Measurements from ENCODE around the gene SEMA6C.
A peak's percentile ranks its signal among the peaks of the same experiment; 100 is the strongest.

The SEMA6C gene

GRCh38 chr1:151145304-151146071 is 943 bp downstream of the SEMA6C start:
- peaks cover 16% of the 10 kb centered on the region for H3K4me1 Mint-ChIP-seq
- ATAC-seq (peak; percentile 9), DNase-seq (peak; percentile 43)
- no peaks in the 10 kb centered on the region for H3K9me3 Mint-ChIP-seq
- H3K4me3 Mint-ChIP-seq: peak overlapping the region; percentile 85
- H3K27me3 Mint-ChIP-seq: peaks cover 3% of the 10 kb centered on the region
- no peaks in the 10 kb centered on the region for H3K36me3 Mint-ChIP-seq (ENCODE audit: low read depth)
- no peak overlapping the region for H3K27ac Mint-ChIP-seq

- Mint-ChIP-seq H3K4me1 (peaks cover 16% of the 10 kb centered on the region), H3K27me3 (peaks cover 3% of the 10 kb centered on the region), H3K4me3 (no peak overlapping the region), H3K9me3 (no peaks in the 10 kb centered on the region), H3K27ac (no peak overlapping the region), H3K36me3 (ENCODE audit: low read depth) (no peaks in the 10 kb centered on the region)
- ATAC-seq (no peak), DNase-seq (no peak)
Observed at GRCh38 chr1:151144474-151145303, 1.7 kb downstream of the SEMA6C start.

- no peaks in the 10 kb centered on the region for H3K9me3 Mint-ChIP-seq
- H3K4me3 Mint-ChIP-seq: no peak overlapping the region
- DNase-seq (no peak), ATAC-seq (no peak)
- H3K4me1 Mint-ChIP-seq: peaks cover 16% of the 10 kb centered on the region
- no peak overlapping the region for H3K27ac Mint-ChIP-seq
- H3K36me3 Mint-ChIP-seq (ENCODE audit: low read depth): no peaks in the 10 kb centered on the region
- H3K27me3 Mint-ChIP-seq: peaks cover 3% of the 10 kb centered on the region
Observed at GRCh38 chr1:151143986-151144385, 2.4 kb downstream of the SEMA6C start.

GRCh38 chr1:151143057-151143435 is 3.4 kb downstream of the SEMA6C start:
- no peak overlapping the region for H3K27ac Mint-ChIP-seq
- no peak overlapping the region for H3K4me3 Mint-ChIP-seq
- peaks cover 3% of the 10 kb centered on the region for H3K27me3 Mint-ChIP-seq
- no peaks in the 10 kb centered on the region for H3K9me3 Mint-ChIP-seq
- ATAC-seq (no peak), DNase-seq (no peak)
- H3K36me3 Mint-ChIP-seq (ENCODE audit: low read depth): no peaks in the 10 kb centered on the region
- H3K4me1 Mint-ChIP-seq: peaks cover 16% of the 10 kb centered on the region

- no peak overlapping the region for H3K4me3 Mint-ChIP-seq
- H3K36me3 Mint-ChIP-seq (ENCODE audit: low read depth): no peaks in the 10 kb centered on the region
- H3K27me3 Mint-ChIP-seq: peaks cover 3% of the 10 kb centered on the region
- DNase-seq (no peak), ATAC-seq (no peak)
- H3K9me3 Mint-ChIP-seq: no peaks in the 10 kb centered on the region
- H3K4me1 Mint-ChIP-seq: peaks cover 14% of the 10 kb centered on the region
- H3K27ac Mint-ChIP-seq: no peak overlapping the region
Observed at GRCh38 chr1:151142411-151143056, 3.9 kb downstream of the SEMA6C start.

- Mint-ChIP-seq H3K27ac (no peak overlapping the region), H3K36me3 (ENCODE audit: low read depth) (no peaks in the 10 kb centered on the region), H3K27me3 (no peaks in the 10 kb centered on the region), H3K9me3 (no peaks in the 10 kb centered on the region), H3K4me3 (no peak overlapping the region), H3K4me1 (no peaks in the 10 kb centered on the region)
- no peak for DNase-seq
- no peak for ATAC-seq
Observed at GRCh38 chr1:151137789-151138188, 8.6 kb downstream of the SEMA6C start.

GRCh38 chr1:151135433-151136385 is 10.7 kb downstream of the SEMA6C start:
- DNase-seq (no peak), ATAC-seq (no peak)
- H3K9me3 Mint-ChIP-seq: no peaks in the 10 kb centered on the region
- H3K4me1 Mint-ChIP-seq: peaks cover 10% of the 10 kb centered on the region
- H3K27me3 Mint-ChIP-seq: no peaks in the 10 kb centered on the region
- no peak overlapping the region for H3K4me3 Mint-ChIP-seq
- H3K36me3 Mint-ChIP-seq (ENCODE audit: low read depth): no peaks in the 10 kb centered on the region
- H3K27ac Mint-ChIP-seq: no peak overlapping the region

GRCh38 chr1:151134991-151135390 is 11.4 kb downstream of the SEMA6C start:
- no peak overlapping the region for H3K4me3 Mint-ChIP-seq
- no peaks in the 10 kb centered on the region for H3K36me3 Mint-ChIP-seq (ENCODE audit: low read depth)
- ATAC-seq (no peak), DNase-seq (no peak)
- no peaks in the 10 kb centered on the region for H3K9me3 Mint-ChIP-seq
- H3K4me1 Mint-ChIP-seq: peaks cover 12% of the 10 kb centered on the region
- no peaks in the 10 kb centered on the region for H3K27me3 Mint-ChIP-seq
- H3K27ac Mint-ChIP-seq: no peak overlapping the region

- DNase-seq: no peak
- Mint-ChIP-seq H3K27me3 (no peaks in the 10 kb centered on the region), H3K9me3 (no peaks in the 10 kb centered on the region), H3K27ac (no peak overlapping the region), H3K36me3 (ENCODE audit: low read depth) (no peaks in the 10 kb centered on the region), H3K4me1 (peaks cover 12% of the 10 kb centered on the region), H3K4me3 (no peak overlapping the region)
- ATAC-seq: no peak
Observed at GRCh38 chr1:151134396-151134795, 12.0 kb downstream of the SEMA6C start.

GRCh38 chr1:151133018-151133806 is 13.2 kb downstream of the SEMA6C start:
- Mint-ChIP-seq H3K36me3 (ENCODE audit: low read depth) (no peaks in the 10 kb centered on the region), H3K4me1 (peaks cover 12% of the 10 kb centered on the region), H3K27me3 (no peaks in the 10 kb centered on the region), H3K27ac (no peak overlapping the region), H3K9me3 (no peaks in the 10 kb centered on the region), H3K4me3 (no peak overlapping the region)
- DNase-seq (no peak), ATAC-seq (no peak)

GRCh38 chr1:151132335-151133017 is 14.0 kb downstream of the SEMA6C start:
- Mint-ChIP-seq H3K36me3 (ENCODE audit: low read depth) (no peaks in the 10 kb centered on the region), H3K9me3 (no peaks in the 10 kb centered on the region), H3K4me1 (peaks cover 12% of the 10 kb centered on the region), H3K4me3 (no peak overlapping the region), H3K27me3 (no peaks in the 10 kb centered on the region), H3K27ac (no peak overlapping the region)
- ATAC-seq (no peak), DNase-seq (no peak)

GRCh38 chr1:151131701-151132334 is 14.6 kb downstream of the SEMA6C start:
- no peak for ATAC-seq
- DNase-seq: no peak
- Mint-ChIP-seq H3K27ac (peak overlapping the region; percentile 81), H3K9me3 (no peaks in the 10 kb centered on the region), H3K27me3 (no peaks in the 10 kb centered on the region), H3K4me3 (peak overlapping the region; percentile 77), H3K4me1 (peaks cover 12% of the 10 kb centered on the region), H3K36me3 (ENCODE audit: low read depth) (no peaks in the 10 kb centered on the region)
